HuH-7 (cell line): ENCODE results near the gene RALGPS2.

Experiments used
- DNase-seq: peaks from one replicate; pipeline ENCODE4 v3.0.0; 2011; ENCODE audit warnings: low spot score

The RALGPS2 gene

GRCh38 chr1:178867670-178868069 lies 142.6 kb downstream of the RALGPS2 start:
- DNase-seq, result no peak

- DNase-seq, result no peak
These were observed 143.7 kb downstream of the RALGPS2 start for GRCh38 chr1:178868706-178869105.

- DNase-seq, result no peak
These were observed 144.2 kb downstream of the RALGPS2 start for GRCh38 chr1:178869119-178869697.

- no peak for DNase-seq
These were observed 145.2 kb downstream of the RALGPS2 start for GRCh38 chr1:178870221-178870620.

- DNase-seq, result no peak
These were observed 145.9 kb downstream of the RALGPS2 start, which contains the start of gene ANGPTL1 for GRCh38 chr1:178870944-178871343. ANGPTL1 (minus strand) TSS chr1:178871077; CDS start chr1:178865776, 5,301 bp downstream.

- no peak for DNase-seq
These were observed 146.7 kb downstream of the RALGPS2 start for GRCh38 chr1:178871551-178872320.

GRCh38 chr1:178874966-178875365 lies 149.9 kb downstream of the RALGPS2 start:
- no peak for DNase-seq

- DNase-seq, result no peak
These were observed 150.9 kb downstream of the RALGPS2 start for GRCh38 chr1:178875936-178876335.

- DNase-seq, result no peak
These were observed 152.9 kb downstream of the RALGPS2 start for GRCh38 chr1:178877896-178878295.

- DNase-seq, result no peak
These were observed 156.9 kb downstream of the RALGPS2 start for GRCh38 chr1:178881950-178882349.

GRCh38 chr1:178885869-178886268 lies 160.8 kb downstream of the RALGPS2 start:
- no peak for DNase-seq

GRCh38 chr1:178886551-178886950 lies 161.5 kb downstream of the RALGPS2 start:
- DNase-seq, result no peak

GRCh38 chr1:178895928-178896327 lies 170.9 kb downstream of the RALGPS2 start:
- no peak for DNase-seq

- no peak for DNase-seq
These were observed 173.4 kb downstream of the RALGPS2 start for GRCh38 chr1:178898401-178898800.

GRCh38 chr1:178899402-178899801 lies 174.4 kb downstream of the RALGPS2 start:
- no peak for DNase-seq

GRCh38 chr1:178901482-178902125 lies 176.6 kb downstream of the RALGPS2 start:
- no peak for DNase-seq

- DNase-seq, result no peak
These were observed 183.3 kb downstream of the RALGPS2 start for GRCh38 chr1:178908358-178908757.

GRCh38 chr1:178910023-178910422 lies 185.0 kb downstream of the RALGPS2 start:
- no peak for DNase-seq

- no peak for DNase-seq
These were observed 187.6 kb downstream of the RALGPS2 start for GRCh38 chr1:178912597-178912996.

- DNase-seq, result no peak
These were observed 191.6 kb downstream of the RALGPS2 start for GRCh38 chr1:178916448-178917174.

- no peak for DNase-seq
These were observed 193.3 kb downstream of the RALGPS2 start for GRCh38 chr1:178918308-178918707.

GRCh38 chr1:178918955-178919354 lies 193.9 kb downstream of the RALGPS2 start:
- DNase-seq, result no peak
